Right cardiac atrium (tissue), 5 donors: ENCODE results near the gene SEC22A. TPM values are rescaled to one million over a fixed set of nuclear protein-coding genes. Genes with fewer than 3 reads are reported as not detected.

Source experiments
- ATAC-seq, 2 donors: fragments of 200-7000 bp; cut with Tn5 transposase; one replicate each; pipeline versions ENCODE4 v1.8.0 to v1.9.1; 2020; ENCODE audit warnings: moderate library complexity in 2 of 2, mild to moderate bottlenecking in 1 of 2
- DNase-seq, 3 donors: peaks; one replicate each; pipeline ENCODE4 v3.0.0-alpha.2; 2020
- H3K27ac ChIP-seq: one replicate; pipeline ENCODE4 v1.5.1; 2013; ENCODE audit warnings: mild to moderate bottlenecking, low read length, control low read depth, moderate library complexity
- H3K27me3 ChIP-seq: one replicate; pipeline ENCODE4 v1.6.1; 2013; ENCODE audit not compliant: control insufficient read depth, insufficient read depth
- H3K4me1 ChIP-seq: one replicate; pipeline ENCODE4 v1.6.1; 2013; ENCODE audit warnings: low read length; ENCODE audit not compliant: control insufficient read depth, insufficient read depth
- H3K4me3 ChIP-seq: one replicate; pipeline ENCODE4 v1.5.1; 2013; ENCODE audit warnings: low read length, control low read depth
- H3K9me3 ChIP-seq: one replicate; pipeline ENCODE4 v1.6.1; 2013; ENCODE audit warnings: low read length; ENCODE audit not compliant: control insufficient read depth
- WGBS: extraction: QIAGEN DNeasy Blood & Tissue Kit; methylation state at CpG from one replicate; pipeline ENCODE4 v1.1.7; 2013; 5-methylcytosine and 5-hydroxymethylcytosine counted together
- intact Hi-C, 4 donors: fragments of 100-400 bp; cut with DNase I; formaldehyde crosslinking; loops; one replicate each; pipeline versions ENCODE4 v1.11.0 to v1.14.0; 2022 to 2023
- polyA plus RNA-seq: library from polyadenylated mRNA; stranded (reverse); fragments of 200-250 nt; gene quantifications from one replicate; pipeline ENCODE4 v1.2.3, GENCODE V29; 2013
- total RNA-seq, 4 donors: library from RNA; stranded (reverse); fragmentation: NEBNext Ultra II Directional; extraction: Animal tissue kit (Norgen Biotek cat#: 25700); gene quantifications; one replicate each; pipeline ENCODE4 v1.2.1, GENCODE V29; 2021
- donor health status: healthy with polysubstance abuse.
- donor health status: DM: no; HTN: yes; CAD: no.
- donor health status: DM: no; HTN: no; CAD: no.
- donor health status: DM: no; HTN: yes; CAD: no; lungs with severe emphysema.
- donor health status: DM: yes; HTN: yes; CAD: no.

Gene SEC22A
- total and polyA plus RNA-seq, 5 donors: 7.0 to 16.7 (median 11.8) TPM

DNA sequence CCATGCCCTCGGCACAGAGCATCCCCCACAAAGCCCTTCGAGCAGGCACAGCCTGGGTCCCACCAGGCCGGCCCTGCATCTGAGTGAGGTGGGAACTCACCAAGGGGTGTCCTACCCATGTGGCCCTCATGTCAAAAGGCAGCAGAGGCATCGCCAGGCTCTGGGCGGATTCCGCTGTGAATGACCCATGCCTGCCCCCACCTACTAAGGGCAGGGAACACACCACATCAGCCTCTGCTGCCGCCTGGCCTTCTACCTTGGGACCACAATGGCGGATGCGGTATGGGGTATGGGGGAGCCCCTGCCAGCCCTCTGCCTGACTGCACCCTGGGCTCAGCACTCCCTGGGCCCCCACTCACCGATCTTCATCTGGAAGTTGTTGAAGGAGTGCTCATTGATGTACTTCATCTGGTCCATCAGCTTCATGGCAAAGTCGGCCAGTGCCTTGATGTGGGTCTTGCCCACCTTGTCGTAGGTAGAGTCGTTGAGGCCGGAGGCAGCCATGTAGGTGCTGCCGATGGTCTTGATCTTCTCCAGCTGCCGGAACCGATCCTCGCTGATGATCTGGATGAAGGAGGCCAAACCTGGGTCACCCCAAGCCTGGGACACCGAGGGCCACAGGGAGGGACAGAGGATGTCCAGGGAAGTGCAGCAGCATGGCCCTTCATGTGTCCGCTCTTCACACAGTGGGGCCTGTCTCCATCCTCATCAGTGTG, 87.8 kb downstream of the SEC22A start:
- Histone ChIP-seq H3K9me3 (no peaks in the 10 kb centered on the region), H3K4me3 (no peak overlapping the region), H3K27ac (no peak overlapping the region), H3K4me1 (no peaks in the 10 kb centered on the region), H3K27me3 (no peaks in the 10 kb centered on the region)
- no peak for ATAC-seq
- no peak for DNase-seq
- 91% methylated on average over 20 of the region's 20 CpGs for WGBS
- intact Hi-C loops: no loop called here

GRCh38 chr3:123290107-123290930, 88.6 kb downstream of the SEC22A start:
- DNase-seq (no peak), ATAC-seq (no peak)
- no peak overlapping the region for H3K4me3 ChIP-seq
- no peaks in the 10 kb centered on the region for H3K27me3 ChIP-seq
- intact Hi-C loops: no loop called here
- no peak overlapping the region for H3K27ac ChIP-seq
- H3K9me3 ChIP-seq: no peaks in the 10 kb centered on the region
- no peaks in the 10 kb centered on the region for H3K4me1 ChIP-seq
- WGBS: 70% methylated on average over 13 of the region's 13 CpGs

DNA sequence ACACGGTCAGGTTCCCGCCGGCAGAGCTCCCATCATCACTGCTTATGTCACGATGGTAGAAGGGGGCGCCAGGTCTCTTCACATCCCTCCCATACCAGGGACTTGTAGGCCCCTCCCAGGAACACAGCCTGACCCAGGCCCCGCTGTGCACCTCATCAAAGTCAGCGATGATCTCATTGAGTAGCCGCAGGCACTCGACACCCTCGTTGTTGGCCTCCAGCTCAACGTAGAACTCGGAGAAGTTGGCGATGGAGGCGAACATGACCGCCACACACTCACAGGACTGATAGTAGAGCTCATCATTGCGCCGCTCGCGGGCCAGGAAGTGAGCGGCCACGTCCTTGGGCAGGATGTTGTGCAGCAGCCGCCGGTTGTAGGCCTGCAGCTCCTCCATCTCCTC, 89.2 kb downstream of the SEC22A start:
- 85% methylated on average over 23 of the region's 23 CpGs for WGBS
- H3K4me3 ChIP-seq: no peak overlapping the region
- H3K9me3 ChIP-seq: no peaks in the 10 kb centered on the region
- DNase-seq: no peak
- intact Hi-C loops: no loop called here
- H3K27me3 ChIP-seq: no peaks in the 10 kb centered on the region
- no peaks in the 10 kb centered on the region for H3K4me1 ChIP-seq
- no peak for ATAC-seq
- H3K27ac ChIP-seq: no peak overlapping the region

DNA sequence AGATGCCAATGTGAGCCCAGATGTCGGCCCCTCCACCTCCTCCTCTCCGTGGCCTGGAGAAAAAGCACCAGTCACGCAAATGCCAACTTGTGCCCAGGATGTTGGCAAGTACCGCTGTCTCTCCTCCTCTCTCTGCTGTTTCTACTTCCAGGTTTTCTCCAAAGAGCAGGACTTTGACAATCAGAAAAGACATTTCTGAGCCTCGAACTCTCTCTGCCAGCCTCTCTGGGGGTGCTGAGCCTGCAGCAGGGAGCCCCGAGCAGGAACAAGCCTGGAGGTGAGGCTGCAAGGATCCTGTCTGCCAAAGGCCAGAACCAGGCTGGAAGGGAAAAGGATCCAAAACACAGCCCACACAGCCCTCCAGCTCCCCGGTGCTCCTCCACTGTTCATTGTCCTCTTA, 89.7 kb downstream of the SEC22A start:
- no peaks in the 10 kb centered on the region for H3K4me1 ChIP-seq
- intact Hi-C loops: no loop called here
- DNase-seq (no peak), ATAC-seq (no peak)
- H3K4me3 ChIP-seq: no peak overlapping the region
- H3K9me3 ChIP-seq: no peaks in the 10 kb centered on the region
- H3K27ac ChIP-seq: no peak overlapping the region
- 71% methylated on average over 7 of the region's 7 CpGs for WGBS
- H3K27me3 ChIP-seq: no peaks in the 10 kb centered on the region

DNA sequence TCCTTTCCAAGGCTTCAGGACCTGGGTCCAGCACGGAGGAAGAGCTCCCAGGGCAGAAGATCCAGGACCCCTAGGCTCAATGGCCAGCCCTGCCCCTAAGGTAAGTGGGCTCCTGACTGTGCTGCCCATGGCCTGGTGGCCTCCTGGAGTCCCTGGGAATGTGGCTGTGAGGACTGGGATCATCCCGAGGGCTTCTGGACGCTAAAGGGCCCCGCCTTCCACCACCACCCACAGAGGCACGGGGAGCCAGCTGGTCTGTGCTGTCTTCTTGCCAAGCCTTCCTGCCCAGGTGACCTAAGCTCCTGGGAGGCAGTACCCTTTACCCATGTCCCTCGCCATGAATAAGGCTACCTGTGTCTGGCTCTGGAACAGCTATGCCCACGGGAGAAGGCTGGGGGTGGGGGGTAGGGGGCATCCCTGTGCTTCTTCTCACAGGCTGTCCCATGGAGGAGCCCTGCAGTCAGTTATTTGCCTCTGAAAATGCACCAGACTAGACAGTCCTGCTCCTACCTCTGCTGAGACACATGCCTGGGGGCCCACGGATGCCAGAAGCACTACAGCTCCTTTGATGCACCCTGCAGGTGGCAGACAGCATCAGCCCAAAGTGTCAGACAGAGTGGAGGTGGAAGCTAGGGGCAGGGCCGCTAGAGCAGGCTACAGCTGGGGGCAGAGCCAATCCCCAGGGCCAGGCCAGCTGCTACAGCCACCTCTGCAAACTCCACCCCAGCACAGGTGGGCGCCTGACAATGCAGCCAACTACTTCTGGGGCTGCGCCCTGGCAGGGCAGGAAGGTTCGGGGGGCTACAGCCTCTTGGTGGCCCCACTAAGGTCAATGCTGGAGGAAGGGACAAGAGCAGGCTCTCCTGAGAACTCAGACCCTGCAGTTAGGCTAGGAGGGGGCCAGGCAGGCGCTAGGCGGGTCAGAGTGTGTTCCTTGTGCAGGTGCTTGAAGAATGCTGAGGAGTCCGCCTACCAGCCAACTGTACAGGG, 90.9 kb downstream of the SEC22A start:
- DNase-seq (no peak), ATAC-seq (no peak)
- H3K4me3 ChIP-seq: no peak overlapping the region
- intact Hi-C loops: no loop called here
- WGBS: 72% methylated on average over 15 of the region's 15 CpGs
- H3K4me1 ChIP-seq: no peaks in the 10 kb centered on the region
- H3K9me3 ChIP-seq: no peaks in the 10 kb centered on the region
- H3K27me3 ChIP-seq: no peaks in the 10 kb centered on the region
- no peak overlapping the region for H3K27ac ChIP-seq

GRCh38 chr3:123294296-123294938, 92.7 kb downstream of the SEC22A start:
- Histone ChIP-seq H3K27me3 (no peaks in the 10 kb centered on the region), H3K4me1 (no peaks in the 10 kb centered on the region), H3K4me3 (no peak overlapping the region), H3K9me3 (no peaks in the 10 kb centered on the region), H3K27ac (no peak overlapping the region)
- WGBS: 93% methylated on average over 13 of the region's 13 CpGs
- ATAC-seq: no peak
- DNase-seq: no peak
- intact Hi-C loops: no loop called here

- no peak for DNase-seq
- 69% methylated on average over 7 of the region's 7 CpGs for WGBS
- Histone ChIP-seq H3K27me3 (no peaks in the 10 kb centered on the region), H3K27ac (no peak overlapping the region), H3K4me1 (no peaks in the 10 kb centered on the region), H3K4me3 (no peak overlapping the region), H3K9me3 (no peaks in the 10 kb centered on the region)
- intact Hi-C loops: no loop called here
- ATAC-seq: no peak
Observed at GRCh38 chr3:123295171-123295900, 93.6 kb downstream of the SEC22A start.

- ATAC-seq: no peak
Observed at GRCh38 chr3:123295901-123296250, 94.1 kb downstream of the SEC22A start.

GRCh38 chr3:123296261-123296660, 94.5 kb downstream of the SEC22A start:
- no peaks in the 10 kb centered on the region for H3K27me3 ChIP-seq
- WGBS: 84% methylated on average over 7 of the region's 7 CpGs
- H3K27ac ChIP-seq: no peak overlapping the region
- H3K9me3 ChIP-seq: no peaks in the 10 kb centered on the region
- DNase-seq (no peak), ATAC-seq (no peak)
- intact Hi-C loops: no loop called here
- H3K4me1 ChIP-seq: no peaks in the 10 kb centered on the region
- no peak overlapping the region for H3K4me3 ChIP-seq

More at GRCh38 chr3:123295901-123296250, 94.1 kb downstream of the SEC22A start:
- no peak for DNase-seq
- Histone ChIP-seq H3K4me3 (no peak overlapping the region), H3K27me3 (no peaks in the 10 kb centered on the region), H3K9me3 (no peaks in the 10 kb centered on the region), H3K4me1 (no peaks in the 10 kb centered on the region), H3K27ac (no peak overlapping the region)
- 72% methylated on average over 11 of the region's 11 CpGs for WGBS
- intact Hi-C loops: no loop called here
